ENCODE data around the gene CDC25C. TPM values are rescaled to one million over a fixed set of nuclear protein-coding genes. Genes with fewer than 3 reads are reported as not detected.

The CDC25C gene
- polyA plus RNA-seq, 1 of the 3 experiments (the other 2 are of a cell fraction): 5.2 TPM

GRCh38 chr5:138303372-138303771 lies 28.2 kb downstream of the CDC25C start:
- Histone ChIP-seq H3K4me1 (ENCODE audit: control insufficient read depth in 1 of 2, insufficient read depth in 2 of 2, low read depth in 1 of 2, low read length in 1 of 2) (no peaks in the 10 kb centered on the region), H3K27ac (ENCODE audit: low read depth in 2 of 2, low read length in 1 of 2) (no peak overlapping the region), H3K4me2 (no peak overlapping the region), H3K4me3 (ENCODE audit: low read depth in 2 of 2, low read length in 1 of 2) (no peak overlapping the region), H3K36me3 (replicated peaks in 1 of 2; ENCODE audit: control insufficient read depth in 1 of 2, insufficient read depth in 2 of 2, low read length in 1 of 2) (peaks cover 0 to 4% of the 10 kb centered on the region in 2 experiments), H3K27me3 (ENCODE audit: insufficient read depth) (no peaks in the 10 kb centered on the region), H3K9ac (no peak overlapping the region), H3K9me3 (no peaks in the 10 kb centered on the region), H4K20me1 (ENCODE audit: insufficient read depth) (no peaks in the 10 kb centered on the region), H3K79me2 (ENCODE audit: insufficient read depth) (no peaks in the 10 kb centered on the region), H2AFZ (ENCODE audit: low read depth) (no peak overlapping the region), H3K9me2 (no peaks in the 10 kb centered on the region), H3F3A (replicated peaks; ENCODE audit: insufficient read depth) (no peaks in the 10 kb centered on the region)
- ChIA-PET CTCF (interaction anchor here (0.6 to 1.2 kb wide), 3 partner anchors 18 to 124 kb away, joined by 3 read pairs; partner anchors contain the start of gene KIF20A), POLR2A (no interaction called here)
- DNase-seq: no peak
- TF ChIP-seq FOXJ3 (CRISPR knock-in tag; IDR thresholded peaks at IDR 0.05) (no peak), MEF2A (IDR thresholded peaks at IDR 0.05; ENCODE audit: borderline replicate concordance, low read depth) (no peak), FOSL2 (IDR thresholded peaks at IDR 0.05; ENCODE audit: borderline replicate concordance, low read depth) (0 out of 2 replicates have a peak, but pooled peaks have one; percentile 30), GATA2 (CRISPR knock-in tag; IDR thresholded peaks at IDR 0.05) (no peak)
- WGBS (ENCODE audit: low lambda C conversion rate): 80% methylated on average over 6 of the region's 6 CpGs

- Histone ChIP-seq H3K9me3 (no peaks in the 10 kb centered on the region), H3K79me2 (ENCODE audit: insufficient read depth) (no peaks in the 10 kb centered on the region), H3F3A (replicated peaks; ENCODE audit: insufficient read depth) (no peaks in the 10 kb centered on the region), H2AFZ (ENCODE audit: low read depth) (no peak overlapping the region), H3K27ac (ENCODE audit: low read depth in 2 of 2, low read length in 1 of 2) (no peak overlapping the region), H3K36me3 (replicated peaks in 1 of 2; ENCODE audit: control insufficient read depth in 1 of 2, insufficient read depth in 2 of 2, low read length in 1 of 2) (no peaks in the 10 kb centered on the region), H3K27me3 (ENCODE audit: insufficient read depth) (no peaks in the 10 kb centered on the region), H3K9ac (no peak overlapping the region), H3K9me2 (no peaks in the 10 kb centered on the region), H3K4me3 (ENCODE audit: low read depth in 2 of 2, low read length in 1 of 2) (no peak overlapping the region), H3K4me2 (no peak overlapping the region), H3K4me1 (ENCODE audit: control insufficient read depth in 1 of 2, insufficient read depth in 2 of 2, low read depth in 1 of 2, low read length in 1 of 2) (no peaks in the 10 kb centered on the region), H4K20me1 (ENCODE audit: insufficient read depth) (no peaks in the 10 kb centered on the region)
- no peak for TF ChIP-seq TEAD4 (IDR thresholded peaks at IDR 0.05; ENCODE audit: borderline replicate concordance, insufficient read depth)
- no peak for TF ChIP-seq EZH2phosphoT487 (IDR thresholded peaks at IDR 0.05; ENCODE audit: borderline replicate concordance, low read depth)
- DNase-seq: no peak
- ChIA-PET CTCF (interaction anchor here (1.0 to 1.5 kb wide), 3 partner anchors 9 to 66 kb away, joined by 3 read pairs; no protein-coding TSS in a partner anchor), POLR2A (no interaction called here)
- 84% methylated on average over 3 of the region's 3 CpGs for WGBS (ENCODE audit: low lambda C conversion rate)
Measured at GRCh38 chr5:138289296-138289695, 42.3 kb downstream of the CDC25C start.

GRCh38 chr5:138287246-138287645 lies 44.4 kb downstream of the CDC25C start:
- H2AFZ ChIP-seq (ENCODE audit: low read depth): no peak overlapping the region
- no peak overlapping the region for H3K4me2 ChIP-seq
- H4K20me1 ChIP-seq (ENCODE audit: insufficient read depth): no peaks in the 10 kb centered on the region
- no peak for DNase-seq
- no peaks in the 10 kb centered on the region for H3K9me3 ChIP-seq
- no peaks in the 10 kb centered on the region for H3K27me3 ChIP-seq (ENCODE audit: insufficient read depth)
- no peak overlapping the region for H3K27ac ChIP-seq (ENCODE audit: low read depth in 2 of 2, low read length in 1 of 2)
- POLR2A ChIA-PET: no interaction called here
- no peaks in the 10 kb centered on the region for H3K9me2 ChIP-seq
- no peaks in the 10 kb centered on the region for H3F3A ChIP-seq (replicated peaks; ENCODE audit: insufficient read depth)
- TF ChIP-seq CHD2 (IDR thresholded peaks at IDR 0.05; ENCODE audit: low read length, partially characterized antibody) (no peak), SMC3 (IDR thresholded peaks at IDR 0.05; ENCODE audit: low read depth, low read length) (no peak), USF1 (IDR thresholded peaks at IDR 0.05; ENCODE audit: borderline replicate concordance, low read depth) (no peak), EZH2phosphoT487 (IDR thresholded peaks at IDR 0.05; ENCODE audit: borderline replicate concordance, low read depth) (no peak), FOXJ3 (CRISPR knock-in tag; IDR thresholded peaks at IDR 0.05) (no peak), NFIC (IDR thresholded peaks at IDR 0.05; ENCODE audit: borderline replicate concordance) (no peak), REST (IDR thresholded peaks at IDR 0.05; ENCODE audit: low read depth, low read length) (no peak), EP300 (IDR thresholded peaks at IDR 0.05; ENCODE audit: borderline replicate concordance in 1 of 2, low read depth in 1 of 2, low read length in 1 of 2) (no peak), IRF3 (IDR thresholded peaks at IDR 0.05; ENCODE audit: low read depth, low read length) (no peak)
- 100% methylated on average over 1 of the region's 1 CpG for WGBS (ENCODE audit: low lambda C conversion rate)
- no peaks in the 10 kb centered on the region; a peak in 1 of 4 replicates for H3K4me1 ChIP-seq (ENCODE audit: control insufficient read depth in 1 of 2, insufficient read depth in 2 of 2, low read depth in 1 of 2, low read length in 1 of 2)
- no peak overlapping the region for H3K9ac ChIP-seq
- no peak overlapping the region for H3K4me3 ChIP-seq (ENCODE audit: low read depth in 2 of 2, low read length in 1 of 2)
- no peaks in the 10 kb centered on the region for H3K79me2 ChIP-seq (ENCODE audit: insufficient read depth)
- CTCF ChIA-PET: interaction anchor here (0.6 kb wide), 1 partner anchor 108 kb away, joined by 3 read pairs; no protein-coding TSS in a partner anchor
- H3K36me3 ChIP-seq (replicated peaks in 1 of 2; ENCODE audit: control insufficient read depth in 1 of 2, insufficient read depth in 2 of 2, low read length in 1 of 2): no peaks in the 10 kb centered on the region

Data from SK-N-SH (cell line).